ENCODE measurements around the gene UNC13D. TPM values are rescaled to one million over a fixed set of nuclear protein-coding genes. Genes with fewer than 3 reads are reported as not detected.
"Not testable (repeated sequence)": the region's sequence is repeated elsewhere in the genome, so short reads cannot be mapped to it uniquely, and the experiment has no call there.

UNC13D gene
- total and polyA plus RNA-seq, 2 of the 4 experiments (the other 2 are of a cell fraction), result under 0.01 to 0.31 TPM

GRCh38 chr17:75865404-75866188, 21.4 kb upstream of the UNC13D start:
- H3K79me1 ChIP-seq (ENCODE audit: low read depth in 1 of 2, low read length in 2 of 2); H3K9me3 ChIP-seq (ENCODE audit: control insufficient read depth, insufficient read depth, low read length); H4K5ac ChIP-seq (ENCODE audit: low read depth, low read length); H3K9ac ChIP-seq (ENCODE audit: low read depth, low read length); H3K4me3 ChIP-seq (ENCODE audit: insufficient read depth, low read depth, low read length); in situ Hi-C loops (cut with MboI; ENCODE audit: low sequenced_read_pairs); H3K56ac ChIP-seq (ENCODE audit: extremely low read depth, insufficient read depth, low read length); H4K20me1 ChIP-seq (ENCODE audit: insufficient read depth, low read length); BruUV-seq (replicated peaks); H2AK9ac ChIP-seq (replicated peaks; ENCODE audit: low read depth, low read length, poor library complexity); H3K4me2 ChIP-seq (ENCODE audit: low read depth, low read length); H3K36me3 ChIP-seq (ENCODE audit: control insufficient read depth, insufficient read depth, low read length); H2AFZ ChIP-seq (replicated peaks; ENCODE audit: low read length, poor library complexity); H2BK5ac ChIP-seq (ENCODE audit: low read depth, low read length, poor library complexity, severe bottlenecking); dilution Hi-C loops (cut with HindIII; ENCODE audit: low sequenced_read_pairs, unreplicated experiment); H2BK15ac ChIP-seq (ENCODE audit: low read depth, low read length); H3K27me3 ChIP-seq (ENCODE audit: control insufficient read depth, insufficient read depth, low read length); CTCF ChIA-PET; DNase-seq; ATAC-seq (ENCODE audit: low read depth); H3K18ac ChIP-seq (ENCODE audit: low read depth, low read length); H3K27ac ChIP-seq (ENCODE audit: insufficient read depth, low read length); intact Hi-C loops (cut with micrococcal nuclease): not testable (repeated sequence)
- Histone ChIP-seq H3K4me1 (ENCODE audit: control insufficient read depth, insufficient read depth, low read length) (peaks cover 20% of the 10 kb centered on the region), H2AK5ac (ENCODE audit: low read depth, low read length) (peak overlapping the region; percentile 20; the same call in 1 of the 2 replicates), H4K91ac (ENCODE audit: insufficient read depth, low read depth, low read length) (0 out of 2 replicates have a peak overlapping the region, but pooled peaks have one; percentile 1), H2BK120ac (ENCODE audit: low read depth, low read length) (peak overlapping the region; percentile 2; the same call in 1 of the 2 replicates), H3K4ac (ENCODE audit: low read depth, low read length) (peak overlapping the region; percentile 78), H3K23ac (ENCODE audit: low read depth, low read length) (0 out of 2 replicates have a peak overlapping the region, but pooled peaks have one; percentile 15), H3K14ac (replicated peaks; ENCODE audit: low read depth, low read length) (peak overlapping the region; percentile 64; the same call in 1 of the 2 replicates), H3K9me1 (ENCODE audit: insufficient read depth, low read length) (peaks cover 13% of the 10 kb centered on the region; the same call in 1 of the 2 replicates), H4K8ac (ENCODE audit: low read depth in 2 of 2, low read length in 2 of 2) (peak overlapping the region in 1 of 2 experiments; percentile 13; a peak in 1 of 4 replicates), H2BK20ac (ENCODE audit: low read depth, low read length) (peak overlapping the region; percentile 34; the same call in 1 of the 2 replicates)
- POLR2A ChIA-PET (ENCODE audit: unreplicated experiment), result interaction anchor here (1.0 kb wide), 1 partner anchor 89 kb away, joined by 13 read pairs; no protein-coding TSS in a partner anchor
- WGBS, 2 experiments (ENCODE audit: extremely low coverage in 2 of 2, insufficient read length in 1 of 2), result 54% methylated on average over 5 of the region's 17 CpGs; no CpG with 5 or more reads in 1 of the 2 experiments

- H2BK5ac ChIP-seq (ENCODE audit: low read depth, low read length, poor library complexity, severe bottlenecking); H4K5ac ChIP-seq (ENCODE audit: low read depth, low read length); ATAC-seq (ENCODE audit: low read depth); H3K27me3 ChIP-seq (ENCODE audit: control insufficient read depth, insufficient read depth, low read length); H3K36me3 ChIP-seq (ENCODE audit: control insufficient read depth, insufficient read depth, low read length); BruUV-seq (replicated peaks); in situ Hi-C loops (cut with MboI; ENCODE audit: low sequenced_read_pairs); DNase-seq; H4K91ac ChIP-seq (ENCODE audit: insufficient read depth, low read depth, low read length); intact Hi-C loops (cut with micrococcal nuclease); H3K9ac ChIP-seq (ENCODE audit: low read depth, low read length); H3K79me1 ChIP-seq (ENCODE audit: low read depth in 1 of 2, low read length in 2 of 2); H2BK15ac ChIP-seq (ENCODE audit: low read depth, low read length); dilution Hi-C loops (cut with HindIII; ENCODE audit: low sequenced_read_pairs, unreplicated experiment); H3K56ac ChIP-seq (ENCODE audit: extremely low read depth, insufficient read depth, low read length); H4K20me1 ChIP-seq (ENCODE audit: insufficient read depth, low read length); H3K18ac ChIP-seq (ENCODE audit: low read depth, low read length); H3K4me3 ChIP-seq (ENCODE audit: insufficient read depth, low read depth, low read length); H3K9me3 ChIP-seq (ENCODE audit: control insufficient read depth, insufficient read depth, low read length); H3K4me2 ChIP-seq (ENCODE audit: low read depth, low read length): not testable (repeated sequence)
- POLR2A ChIA-PET (ENCODE audit: unreplicated experiment), result interaction anchor here (0.6 to 1.0 kb wide), 3 partner anchors 10 to 88 kb away, joined by 3 to 13 read pairs (median 3); partner anchors contain the start of gene WBP2
- H2BK20ac ChIP-seq (ENCODE audit: low read depth, low read length), result peak overlapping the region; percentile 47; the same call in 1 of the 2 replicates
- peak overlapping the region; percentile 33; the same call in 1 of the 2 replicates for H2BK120ac ChIP-seq (ENCODE audit: low read depth, low read length)
- H3K14ac ChIP-seq (replicated peaks; ENCODE audit: low read depth, low read length), result peak overlapping the region; percentile 64; the same call in 1 of the 2 replicates
- peak overlapping the region; percentile 2 for H2AK9ac ChIP-seq (replicated peaks; ENCODE audit: low read depth, low read length, poor library complexity)
- CTCF ChIA-PET, result interaction anchor here (0.6 kb wide), 1 partner anchor 61 kb away, joined by 5 read pairs; no protein-coding TSS in a partner anchor
- H3K27ac ChIP-seq (ENCODE audit: insufficient read depth, low read length), result peak overlapping the region; percentile 39; the same call in 1 of the 2 replicates
- H3K4ac ChIP-seq (ENCODE audit: low read depth, low read length), result peak overlapping the region; percentile 78
- 0 out of 2 replicates have a peak, but pooled peaks cover 12% of the 10 kb centered on the region for H3K9me1 ChIP-seq (ENCODE audit: insufficient read depth, low read length)
- H3K4me1 ChIP-seq (ENCODE audit: control insufficient read depth, insufficient read depth, low read length), result peaks cover 16% of the 10 kb centered on the region
- WGBS, 2 experiments (ENCODE audit: extremely low coverage in 2 of 2, insufficient read length in 1 of 2), result 100% methylated on average over 2 of the region's 4 CpGs; no CpG with 5 or more reads in 1 of the 2 experiments
- H4K8ac ChIP-seq (ENCODE audit: low read depth in 2 of 2, low read length in 2 of 2), result peak overlapping the region in 1 of 2 experiments; percentile 17; a peak in 2 of 4 replicates
- 0 out of 2 replicates have a peak overlapping the region, but pooled peaks have one; percentile 15 for H3K23ac ChIP-seq (ENCODE audit: low read depth, low read length)
- H2AFZ ChIP-seq (replicated peaks; ENCODE audit: low read length, poor library complexity), result peak overlapping the region; percentile 14
- peak overlapping the region; percentile 36 for H2AK5ac ChIP-seq (ENCODE audit: low read depth, low read length)
Observed at GRCh38 chr17:75864887-75865286, 20.7 kb upstream of the UNC13D start.

Measured in IMR-90 (cell line).